NCI-H510A (cell line): ENCODE results near the gene PRR3.

Source experiments
- DNase-seq: peaks from one replicate; lab custom pipeline; 2025; lab: John Stamatoyannopoulos, UW

The PRR3 gene

GRCh38 chr6:30571762-30572082 is 14.6 kb downstream of the PRR3 start:
- no peak for DNase-seq

DNA sequence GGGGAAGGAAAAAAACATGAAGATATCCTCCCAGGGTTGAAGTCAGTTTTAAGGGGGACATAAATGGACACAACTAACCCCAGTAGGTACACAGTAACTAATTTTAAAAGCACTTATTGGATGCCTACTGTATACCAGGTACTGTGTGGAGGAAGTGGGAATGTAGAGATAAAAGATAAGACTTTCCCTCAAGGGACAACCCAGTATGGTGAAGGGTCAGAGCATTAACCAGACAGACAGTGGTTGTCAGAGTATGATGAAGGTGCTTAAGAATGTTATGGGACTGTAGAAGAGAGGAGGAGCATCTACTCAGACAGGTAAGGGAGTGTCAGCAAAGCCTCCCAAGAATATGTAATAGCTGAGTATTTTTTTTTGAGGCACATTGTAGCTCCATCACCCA is 15.1 kb downstream of the PRR3 start:
- DNase-seq: no peak

GRCh38 chr6:30573113-30573512 is 16.0 kb downstream of the PRR3 start:
- DNase-seq: no peak

GRCh38 chr6:30578051-30578450 is 21.0 kb downstream of the PRR3 start:
- DNase-seq: no peak

DNA sequence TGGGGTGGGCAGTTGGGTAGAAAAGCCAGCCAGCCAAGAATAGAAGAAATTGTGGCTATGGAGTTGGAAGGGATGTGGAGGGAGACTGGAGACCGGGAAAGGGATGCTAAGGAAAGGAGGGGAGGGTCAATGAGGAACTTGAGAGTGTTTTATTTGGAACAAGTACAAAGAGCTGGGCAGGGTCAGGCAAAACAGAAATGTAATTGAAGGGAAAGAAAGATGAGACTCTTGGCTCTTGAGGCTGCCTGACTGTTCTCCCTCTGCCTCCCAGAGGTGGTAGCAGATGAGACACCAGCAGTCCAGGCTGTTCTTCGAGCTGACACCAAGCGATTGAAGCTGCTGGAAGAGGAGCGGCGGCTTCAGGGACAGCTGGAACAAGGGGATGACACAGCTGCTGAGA is 26.8 kb downstream of the PRR3 start:
- DNase-seq: no peak

- no peak for DNase-seq
Measured at GRCh38 chr6:30589754-30590358, 32.8 kb downstream of the PRR3 start.

GRCh38 chr6:30590509-30590908 is 33.4 kb downstream of the PRR3 start:
- DNase-seq: no peak

- DNase-seq: no peak
Measured at GRCh38 chr6:30591008-30591407, 33.9 kb downstream of the PRR3 start.

- DNase-seq: no peak
Measured at GRCh38 chr6:30592287-30592686, 35.2 kb downstream of the PRR3 start.

DNA sequence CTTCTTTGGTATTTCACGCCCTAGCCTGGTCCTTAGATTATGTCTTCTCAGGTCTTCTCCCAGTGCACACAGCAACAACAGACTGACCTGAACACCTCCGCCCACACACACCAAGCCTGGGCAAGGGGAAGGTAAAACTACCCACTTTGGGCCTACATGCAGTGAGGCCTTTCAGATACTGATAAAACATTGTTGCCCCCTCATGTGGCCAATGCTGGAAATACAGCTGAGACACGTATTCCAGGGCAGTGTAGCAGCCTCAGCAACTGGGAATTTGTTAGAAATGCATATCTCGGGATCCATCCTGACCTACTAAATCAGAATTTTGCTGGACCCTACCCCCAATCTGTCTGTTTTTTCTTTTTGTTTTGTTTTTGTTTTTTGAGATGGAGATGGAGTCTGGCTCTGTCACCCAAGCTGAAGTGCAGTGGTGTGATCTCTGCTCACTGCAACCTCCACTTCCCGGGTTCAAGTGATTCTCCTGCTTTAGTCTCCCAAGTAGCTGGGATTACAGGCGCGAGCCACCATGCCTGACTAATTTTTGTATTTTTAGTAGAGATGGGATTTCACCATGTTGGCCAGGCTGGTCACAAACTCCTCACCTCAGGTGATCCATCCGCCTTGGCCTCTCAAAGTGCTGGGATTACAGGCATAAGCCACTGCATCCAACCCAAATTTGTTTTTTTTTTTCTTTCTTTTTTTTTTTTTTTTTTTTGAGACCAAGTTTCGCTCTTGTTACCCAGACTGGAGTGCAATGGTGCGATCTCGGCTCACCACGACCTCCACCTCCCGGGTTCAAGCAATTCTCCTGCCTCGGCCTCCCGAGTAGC is 40.4 kb downstream of the PRR3 start:
- DNase-seq: peak; percentile 27

GRCh38 chr6:30598912-30599624 is 42.0 kb downstream of the PRR3 start:
- DNase-seq: no peak

DNA sequence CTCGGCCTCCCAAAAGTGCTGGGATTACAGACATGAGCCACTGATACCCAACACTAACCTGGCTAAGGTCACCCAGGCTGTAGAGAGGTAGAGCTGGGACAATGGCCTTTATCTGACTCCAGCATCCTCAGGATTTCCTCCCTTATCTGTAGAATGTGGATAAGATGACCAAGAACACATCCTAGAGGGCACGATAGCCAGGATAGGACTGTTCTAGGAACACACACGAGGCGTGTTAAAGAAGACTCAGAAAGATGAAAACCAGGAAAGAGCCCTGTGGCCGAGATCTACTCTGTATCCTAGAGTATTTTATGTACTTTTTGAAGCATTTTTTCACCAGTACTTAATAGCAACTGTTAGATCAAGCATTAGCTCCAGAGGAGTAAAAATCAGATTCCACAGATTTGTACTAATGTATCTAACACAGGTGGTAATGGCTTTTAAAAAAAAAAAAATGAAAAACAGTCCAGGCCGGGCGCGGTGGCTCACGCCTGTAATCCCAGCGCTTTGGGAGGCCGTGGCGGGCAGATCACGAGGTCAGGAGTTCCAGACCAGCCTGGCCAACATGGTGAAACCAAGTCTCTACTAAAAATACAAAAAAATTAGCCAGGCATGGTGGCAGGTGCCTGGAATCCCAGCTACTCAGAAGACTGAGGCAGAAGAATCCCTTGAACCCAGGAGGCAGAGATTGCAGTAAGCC is 42.7 kb downstream of the PRR3 start:
- DNase-seq: no peak

DNA sequence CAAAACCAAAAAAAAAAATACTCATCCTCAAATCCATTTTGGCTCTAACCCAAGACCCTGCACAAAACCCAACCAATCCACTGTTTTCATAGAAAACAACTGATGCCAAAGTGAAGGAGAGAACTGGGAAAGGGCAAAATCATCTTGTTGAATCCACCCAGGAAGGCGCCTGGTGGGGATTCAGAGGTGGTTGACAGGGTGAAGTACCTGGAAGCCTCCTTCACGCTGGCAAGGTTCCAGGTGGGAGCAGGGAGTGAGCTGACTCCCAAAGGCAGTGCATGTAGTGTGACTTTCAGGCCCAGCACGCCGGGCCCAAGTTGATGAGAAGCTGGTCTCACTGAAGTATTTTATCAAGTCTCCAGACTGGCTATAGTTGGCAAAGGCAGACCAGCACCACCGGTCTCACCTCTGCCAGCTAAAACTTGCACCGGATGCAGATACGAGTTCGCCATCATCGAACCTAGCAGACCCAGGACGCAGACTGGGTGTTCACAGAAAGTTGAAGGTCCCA is 43.4 kb downstream of the PRR3 start:
- DNase-seq: no peak

GRCh38 chr6:30601436-30601814 is 44.3 kb downstream of the PRR3 start:
- no peak for DNase-seq

DNA sequence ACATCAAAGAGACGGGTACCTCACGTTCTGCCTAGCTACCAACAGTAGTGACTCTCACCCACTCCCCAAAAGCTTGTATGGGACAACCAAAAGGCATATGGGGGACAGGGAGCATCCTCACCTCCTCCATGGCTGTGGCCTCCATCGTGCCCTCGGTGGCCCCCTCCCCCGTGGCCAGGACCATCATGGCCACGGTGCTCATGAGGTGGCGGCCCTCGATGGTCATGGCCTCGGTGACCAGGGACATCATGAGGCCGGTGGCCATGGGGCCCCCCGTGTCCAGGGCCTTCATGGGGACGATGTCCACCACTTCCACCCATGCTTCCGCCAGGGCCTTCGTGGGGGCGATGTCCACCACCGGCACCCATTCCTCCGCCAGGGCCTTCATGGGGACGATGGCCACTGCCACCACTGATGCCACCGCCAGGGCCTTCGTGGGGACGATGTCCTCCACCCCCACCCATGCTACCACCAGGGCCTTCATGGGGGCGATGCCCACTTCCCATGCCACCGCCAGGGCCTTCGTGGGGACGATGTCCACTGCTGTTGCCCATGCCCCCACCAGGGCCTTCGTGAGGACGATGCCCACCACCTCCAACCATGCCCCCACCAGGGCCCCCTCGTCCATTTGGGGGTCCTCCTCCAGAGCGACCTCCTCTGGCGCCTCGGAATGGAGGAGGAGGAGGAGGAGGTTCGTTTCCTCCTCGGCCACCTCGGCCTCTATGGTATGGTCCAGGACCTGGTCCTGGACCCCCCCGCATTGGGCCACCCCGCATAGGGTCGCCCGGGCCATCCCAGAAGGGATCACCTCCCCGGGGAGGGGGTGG is 44.9 kb downstream of the PRR3 start:
- no peak for DNase-seq

GRCh38 chr6:30603961-30604360 is 46.9 kb downstream of the PRR3 start:
- DNase-seq: no peak

- no peak for DNase-seq
Measured at GRCh38 chr6:30610065-30610464, 53.0 kb downstream of the PRR3 start.

GRCh38 chr6:30611150-30611855 is 54.2 kb downstream of the PRR3 start:
- no peak for DNase-seq

- no peak for DNase-seq
Measured at GRCh38 chr6:30611856-30612194, 54.7 kb downstream of the PRR3 start.

- no peak for DNase-seq
Measured at GRCh38 chr6:30612213-30612612, 55.1 kb downstream of the PRR3 start.

DNA sequence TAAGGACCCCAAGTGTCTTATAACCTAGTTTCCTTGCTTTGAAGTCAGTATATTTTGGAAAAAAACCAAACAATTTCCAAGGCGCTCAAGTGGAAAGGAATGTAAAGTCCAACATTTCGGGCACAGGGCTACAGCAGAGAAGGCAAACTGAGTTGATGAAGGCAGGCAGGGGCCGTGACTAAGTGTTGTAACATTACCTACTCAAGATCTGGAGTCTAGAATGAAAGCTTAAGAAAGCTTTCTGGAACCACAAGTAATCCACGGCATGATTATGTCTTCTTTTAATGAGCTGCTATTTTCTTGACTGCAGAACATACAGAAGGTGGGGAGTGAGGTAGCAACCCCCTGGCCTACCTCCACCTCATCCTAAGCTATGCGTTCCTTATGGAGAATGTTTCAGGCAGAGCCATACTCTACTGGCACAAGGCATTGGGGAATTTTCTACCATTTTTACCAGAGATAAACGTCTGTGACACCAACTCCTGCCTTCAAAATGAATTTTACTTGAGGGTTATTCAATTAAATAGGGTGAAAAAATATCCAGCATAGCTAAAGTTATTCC is 55.7 kb downstream of the PRR3 start:
- DNase-seq: no peak
